HCT116 (cell line): ENCODE data around the gene RPS6KA2. TPM values are rescaled to one million over a fixed set of nuclear protein-coding genes. Genes with fewer than 3 reads are reported as not detected.

Source experiments
- ATAC-seq: fragments of 200-7000 bp; cut with Tn5 transposase; 2 replicates; pipeline ENCODE4 v1.9.1; 2020; ENCODE audit warnings: mild to moderate bottlenecking, moderate library complexity
- BruUV-seq: library from RNA; stranded (reverse); fragments of 400-500 nt; replicated peaks from 2 replicates; lab custom pipeline; 2021; lab: Mats Ljungman, UMichigan
- CTCF ChIA-PET: fragments of 300-600 bp; sonication (Branson Sonifier 250); formaldehyde crosslinking; loops from one replicate; lab custom pipeline; 2021; ENCODE audit warnings: antibody characterized with exemption; lab: Charles Lee
- POLR2A ChIA-PET: fragments of 300-600, 350-600 bp; sonication (Branson Sonifier 250); formaldehyde crosslinking; loops from one replicate; lab custom pipeline; 2021; ENCODE audit warnings: antibody characterized with exemption; lab: Charles Lee
- RAD21 ChIA-PET, 2 experiments: fragments of 300-600 bp; sonication (Branson Sonifier 250); formaldehyde crosslinking; loops; one replicate each; lab custom pipeline; 2023; ENCODE audit warnings: low total read pairs in 2 of 2; ENCODE audit not compliant: uncharacterized antibody in 2 of 2, unreplicated experiment in 2 of 2, low non-redundant PET in 1 of 2; lab: Charles Lee
- DNase-seq: peaks from one replicate; pipeline ENCODE4 v3.0.0-alpha.2; 2010; ENCODE audit warnings: low read depth, low spot score
- H2AFZ ChIP-seq: fragments of 200-600 bp; shearing (Covaris generic), sonication (generic); 2 replicates; pipeline ENCODE4 v1.6.1; 2017; ENCODE audit warnings: low read depth, mixed run types, mixed read lengths, antibody characterized with exemption, low read length; ENCODE audit not compliant: poor library complexity, severe bottlenecking
- H3K27ac ChIP-seq: 2 replicates; pipeline ENCODE4 v1.5.1; 2012; ENCODE audit warnings: low read depth, low read length
- H3K27me3 ChIP-seq: fragments of 200-600 bp; sonication (generic); 2 replicates; pipeline ENCODE4 v1.6.1; 2016; ENCODE audit warnings: mixed run types, low read length, mixed read lengths; ENCODE audit not compliant: insufficient read depth
- H3K36me3 ChIP-seq, 2 experiments: fragments of 200-500 bp in 1 of 2; fragments of 200-600 bp in 1 of 2; sonication (Bioruptor generic) in 1 of 2; sonication (generic) in 1 of 2; 2 replicates each; pipeline versions ENCODE4 v1.5.1 to v1.6.1; 2014 to 2016; ENCODE audit warnings: low read length in 2 of 2, inconsistent platforms in 1 of 2, mixed read lengths in 1 of 2, mixed run types in 1 of 2; ENCODE audit not compliant: insufficient read depth in 2 of 2, control insufficient read depth in 1 of 2
- H3K4me1 ChIP-seq, 2 experiments: fragments of 200-600 bp in 1 of 2; sonication (generic) in 1 of 2; 2 replicates each; pipeline versions ENCODE4 v1.5.1 to v1.6.1; 2012 to 2017; ENCODE audit warnings: low read length in 2 of 2, inconsistent platforms in 1 of 2, mild to moderate bottlenecking in 1 of 2, mixed read lengths in 1 of 2, mixed run types in 1 of 2, moderate library complexity in 1 of 2; ENCODE audit not compliant: insufficient read depth in 2 of 2, control insufficient read depth in 1 of 2
- H3K4me2 ChIP-seq: fragments of 200-600 bp; sonication (generic); 2 replicates; pipeline ENCODE4 v1.6.1; 2017; ENCODE audit warnings: mixed run types, low read length, mixed read lengths
- H3K4me3 ChIP-seq, 2 experiments: fragments of 200-600 bp in 1 of 2; sonication (generic) in 1 of 2; replicated peaks in 1 of 2; 2 replicates each; pipeline ENCODE4 v1.5.1; 2011 to 2016; ENCODE audit warnings: low read length in 2 of 2, control low read depth in 1 of 2, low read depth in 1 of 2, mild to moderate bottlenecking in 1 of 2, mixed read lengths in 1 of 2, mixed run types in 1 of 2
- H3K79me2 ChIP-seq: fragments of 200-600 bp; sonication (generic); 2 replicates; pipeline ENCODE4 v1.6.1; 2017; ENCODE audit warnings: mild to moderate bottlenecking, mixed run types, low read length, moderate library complexity, mixed read lengths; ENCODE audit not compliant: insufficient read depth
- H3K9ac ChIP-seq: fragments of 200-600 bp; sonication (generic); 2 replicates; pipeline ENCODE4 v1.6.1; 2016; ENCODE audit warnings: low read length, mixed read lengths
- H3K9me2 ChIP-seq: fragments of 200-600 bp; sonication (generic), shearing (Covaris generic); 2 replicates; pipeline ENCODE4 v1.6.1; 2017; ENCODE audit warnings: mixed run types, mild to moderate bottlenecking, moderate library complexity; ENCODE audit not compliant: insufficient read depth
- H3K9me3 ChIP-seq, 2 experiments: fragments of 200-500 bp in 1 of 2; fragments of 200-600 bp in 1 of 2; sonication (Bioruptor generic) in 1 of 2; sonication (generic) in 1 of 2; 2 replicates each; pipeline ENCODE4 v1.6.1; 2014 to 2017; ENCODE audit warnings: low read length in 2 of 2, mixed read lengths in 2 of 2, inconsistent platforms in 1 of 2, low read depth in 1 of 2, mild to moderate bottlenecking in 1 of 2, mixed run types in 1 of 2, moderate library complexity in 1 of 2; ENCODE audit not compliant: control insufficient read depth in 1 of 2, insufficient read depth in 1 of 2
- H4K20me1 ChIP-seq: fragments of 200-600 bp; sonication (generic), shearing (Covaris generic); 2 replicates; pipeline ENCODE4 v1.6.1; 2017; ENCODE audit warnings: mixed run types, mild to moderate bottlenecking, moderate library complexity; ENCODE audit not compliant: insufficient read depth
- ATF3 ChIP-seq: IDR thresholded peaks from 2 replicates; pipeline ENCODE4 v1.6.1; 2012
- CTCF ChIP-seq, 3 experiments: fragments of 200-600 bp in 1 of 3; sonication (generic) in 1 of 3; IDR thresholded peaks in 2 of 3; conservative IDR thresholded peaks in 1 of 3; 2 replicates each; pipeline ENCODE4 v1.5.1; 2012 to 2017; ENCODE audit warnings: low read depth in 2 of 3, low read length in 2 of 3, antibody characterized with exemption in 1 of 3, borderline replicate concordance in 1 of 3, control low read depth in 1 of 3, mild to moderate bottlenecking in 1 of 3, mixed read lengths in 1 of 3, mixed run types in 1 of 3, moderate library complexity in 1 of 3; ENCODE audit not compliant: insufficient read depth in 1 of 3
- ELF1 ChIP-seq: IDR thresholded peaks from 2 replicates; pipeline ENCODE4 v1.6.1; 2012; ENCODE audit warnings: low read depth, borderline replicate concordance
- MAX ChIP-seq: IDR thresholded peaks from 2 replicates; pipeline ENCODE4 v1.6.1; 2012
- POLR2AphosphoS5 ChIP-seq: IDR thresholded peaks from 2 replicates; pipeline ENCODE4 v1.6.1; 2011; ENCODE audit warnings: mild to moderate bottlenecking, low read depth, low read length, moderate library complexity
- SIN3A ChIP-seq: IDR thresholded peaks from 2 replicates; pipeline ENCODE4 v1.6.1; 2012; ENCODE audit warnings: low read depth
- SP1 ChIP-seq: IDR thresholded peaks from 2 replicates; pipeline ENCODE4 v1.6.1; 2012; ENCODE audit warnings: low read depth
- SRF ChIP-seq: IDR thresholded peaks from 2 replicates; pipeline ENCODE4 v1.6.1; 2012; ENCODE audit warnings: low read depth
- intact Hi-C: fragments of 100-400 bp; cut with micrococcal nuclease; formaldehyde crosslinking; loops from 2 replicates; pipeline ENCODE4 v1.10.0; 2022
- total RNA-seq: library from RNA; stranded (reverse); gene quantifications from one replicate; pipeline ENCODE4 v1.2.1, GENCODE V29; 2021; ENCODE audit not compliant: unreplicated experiment

Gene RPS6KA2
- total RNA-seq, 1 experiment from 2014 or later = 8.5 TPM

GRCh38 chr6:166656230-166657151 is 29.4 kb upstream of the RPS6KA2 start:
- H3K79me2 ChIP-seq = no peaks in the 10 kb centered on the region
- no peak for ATAC-seq

More at GRCh38 chr6:166656230-166657151, 29.4 kb upstream of the RPS6KA2 start:
- POLR2A ChIA-PET = no interaction called here
- no TSS peak for BruUV-seq
- Histone ChIP-seq H3K36me3 (no peaks in the 10 kb centered on the region), H2AFZ (no peak overlapping the region), H3K9me2 (no peaks in the 10 kb centered on the region), H3K27ac (no peak overlapping the region), H3K4me1 (no peaks in the 10 kb centered on the region), H3K4me2 (no peak overlapping the region), H3K4me3 (no peak overlapping the region), H3K27me3 (no peaks in the 10 kb centered on the region), H4K20me1 (no peaks in the 10 kb centered on the region), H3K9me3 (no peaks in the 10 kb centered on the region), H3K9ac (no peak overlapping the region)
- no peak for DNase-seq
- TF ChIP-seq CTCF (IDR thresholded peaks at IDR 0.05 in 2 of 3, conservative IDR thresholded peaks at IDR 0.05 in 1 of 3; ENCODE audit: borderline replicate concordance in 1 of 3, insufficient read depth in 1 of 3, low read depth in 2 of 3, low read length in 2 of 3) (no peak), SRF (no peak), SIN3A (no peak), ELF1 (no peak), SP1 (no peak), MAX (no peak), ATF3 (no peak), POLR2AphosphoS5 (no peak)
- CTCF ChIA-PET = no interaction called here
- RAD21 ChIA-PET = no interaction called here
- intact Hi-C loops = no loop called here
